NCI-H1417 treated with DMSO at 0.1 percent for 48 hours (cell line): Measurements from ENCODE around the gene SNRNP48.

Experiments used
- DNase-seq: peaks from one replicate; lab custom pipeline; 2025; lab: John Stamatoyannopoulos, UW

SNRNP48 gene

DNA sequence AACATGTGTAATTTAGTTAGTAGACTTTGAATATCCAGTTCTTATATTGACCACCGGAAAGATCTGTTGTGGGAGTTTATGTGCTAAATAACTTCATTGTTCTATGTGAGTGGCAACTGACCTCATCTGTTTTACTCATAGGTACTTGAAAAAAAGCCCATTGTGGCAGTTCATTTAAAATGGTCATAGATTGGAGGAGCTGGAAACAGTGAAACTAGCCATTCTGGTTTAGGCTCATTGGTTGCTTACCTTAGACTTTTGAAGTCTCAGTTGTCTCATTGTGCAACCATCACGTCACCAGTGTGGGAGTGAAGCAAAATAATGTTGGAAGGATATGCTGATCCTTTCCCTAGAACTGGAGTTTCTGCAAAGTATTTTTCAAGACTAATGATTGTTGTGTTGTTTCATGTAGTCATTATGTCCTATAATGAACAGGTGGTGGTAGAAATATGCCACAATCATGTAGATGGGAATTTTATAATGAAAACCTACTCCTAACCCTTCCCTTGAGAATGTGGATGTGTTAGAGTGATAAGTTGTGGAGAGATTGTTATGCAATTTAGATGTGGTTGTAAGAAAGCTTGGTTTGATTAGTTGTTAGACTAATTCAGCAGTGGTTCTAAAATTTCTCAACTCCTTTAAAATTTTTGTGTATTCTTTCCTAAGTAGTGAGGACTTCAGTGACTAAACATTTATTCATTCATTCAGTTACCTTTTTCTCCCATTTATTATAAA is 30.2 kb upstream of the SNRNP48 start:
- no peak for DNase-seq

DNA sequence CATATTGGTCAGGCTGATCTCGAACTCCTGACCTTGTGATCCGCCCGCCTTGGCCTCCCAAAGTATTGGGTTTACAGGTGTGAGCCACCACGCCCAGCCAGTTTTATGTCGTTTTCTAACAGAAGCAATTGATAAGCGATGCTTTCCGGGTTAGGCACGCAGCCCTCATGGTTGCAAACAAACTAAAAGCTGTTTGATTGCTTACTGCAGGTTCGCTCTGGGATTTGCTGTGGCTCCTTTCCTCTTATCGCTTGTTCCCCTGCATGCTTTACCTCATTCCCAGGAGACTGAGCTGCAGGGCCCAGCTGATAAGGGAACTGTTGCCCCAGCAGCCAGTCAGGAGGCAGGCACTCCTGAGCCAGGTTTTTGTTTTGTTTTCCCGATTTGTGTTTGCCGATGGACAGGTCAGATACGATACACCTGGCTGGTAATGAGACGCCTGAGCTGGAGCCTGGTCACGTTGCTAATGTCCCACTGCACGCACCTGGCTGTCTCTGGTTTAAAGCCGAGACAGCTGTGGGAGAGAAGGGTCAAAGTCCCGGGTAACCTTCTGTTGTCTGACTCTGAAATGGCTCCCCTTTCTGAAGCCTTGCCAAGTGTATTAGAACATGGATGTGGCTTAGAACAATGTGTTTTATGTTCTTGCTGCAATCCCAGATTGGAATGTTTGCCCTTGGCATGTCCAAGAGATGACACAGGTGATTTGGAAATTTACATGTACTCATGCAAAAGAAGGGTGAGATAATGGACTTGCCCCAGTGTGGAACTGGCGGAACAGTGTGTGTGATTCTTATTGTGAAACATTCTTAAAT is 28.6 kb upstream of the SNRNP48 start:
- no peak for DNase-seq

DNA sequence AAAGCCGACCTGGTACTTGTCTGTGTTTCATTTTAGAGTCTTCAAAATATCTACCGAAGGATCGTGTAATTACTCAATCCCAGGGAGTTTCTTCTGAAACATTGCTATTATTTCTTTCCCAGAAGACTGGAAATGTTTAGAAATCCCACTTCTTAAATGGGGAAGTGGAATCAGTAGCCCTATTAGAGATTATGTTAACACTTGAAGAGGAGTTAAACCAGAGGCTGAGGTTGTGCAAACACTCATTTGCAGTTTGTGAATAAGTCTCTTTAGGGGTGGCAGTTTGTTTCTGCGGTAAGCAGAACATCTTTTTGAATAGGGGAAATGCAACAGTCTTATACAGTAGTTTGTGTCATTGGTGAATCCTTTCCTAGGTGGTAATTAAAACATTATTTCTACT is 27.2 kb upstream of the SNRNP48 start:
- DNase-seq: no peak

DNA sequence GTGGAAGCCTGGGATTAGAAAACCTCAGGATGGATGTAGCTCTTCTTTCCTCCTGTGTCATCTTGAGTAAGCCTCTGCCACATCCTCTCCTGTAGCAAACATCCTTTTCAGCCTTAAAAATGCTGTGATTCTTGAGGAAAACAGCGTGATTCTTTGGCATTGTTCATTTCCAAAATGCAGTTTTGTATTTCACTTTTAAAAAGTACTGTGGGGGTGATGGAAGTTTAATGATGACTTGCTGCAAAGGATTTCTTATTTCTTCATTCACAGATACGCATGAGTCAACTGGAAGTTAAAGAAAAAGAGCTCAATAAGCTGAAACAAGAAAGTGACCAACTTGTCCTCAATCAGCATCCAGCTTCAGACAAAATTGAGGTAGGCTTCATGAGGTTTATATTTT is 23.9 kb upstream of the SNRNP48 start:
- DNase-seq: no peak

DNA sequence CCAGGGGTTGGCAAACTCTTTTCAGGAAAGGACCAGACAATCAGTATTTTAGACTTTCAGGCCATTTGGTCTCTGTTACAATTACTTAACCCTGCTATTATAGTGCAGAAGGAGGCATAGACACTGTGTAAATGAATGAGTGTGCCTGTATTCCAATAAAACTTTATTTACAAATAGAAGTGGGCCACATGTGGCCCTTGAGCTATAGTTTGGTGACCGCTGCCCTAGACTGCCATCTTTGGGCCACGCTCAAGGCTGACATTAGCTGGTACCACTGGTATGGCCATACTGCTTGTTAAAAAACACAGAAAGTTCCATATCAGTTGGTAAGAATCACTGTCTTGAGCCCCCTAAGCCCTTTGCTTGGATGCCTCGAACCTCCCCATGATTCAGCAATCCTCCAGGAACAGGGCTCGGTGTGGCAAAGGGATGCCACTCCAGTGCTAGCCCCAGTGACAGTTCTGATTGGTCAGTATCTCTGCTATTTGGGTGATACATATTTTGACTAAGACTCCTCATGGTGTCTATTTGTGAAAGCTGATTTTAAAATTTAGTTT is 23.3 kb upstream of the SNRNP48 start:
- no peak for DNase-seq

DNA sequence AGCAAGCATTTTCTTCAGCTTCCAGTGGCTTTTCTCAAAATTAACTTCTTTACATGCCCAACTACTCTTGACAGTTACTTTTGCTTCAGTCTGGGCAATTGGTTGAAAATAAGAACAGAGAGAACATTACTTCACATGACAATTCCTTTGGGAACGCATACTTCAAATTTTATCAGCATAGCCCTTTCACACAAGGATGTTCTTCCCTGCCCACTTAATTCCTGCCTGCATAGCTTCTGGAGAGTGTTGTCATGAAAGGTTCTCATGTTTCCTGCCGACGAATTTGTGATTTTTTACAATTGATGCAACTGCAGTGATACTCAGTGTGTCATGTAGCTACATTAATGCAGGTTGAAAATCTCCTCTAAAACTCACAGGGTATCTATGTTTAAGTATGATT is 22.0 kb upstream of the SNRNP48 start:
- no peak for DNase-seq

DNA sequence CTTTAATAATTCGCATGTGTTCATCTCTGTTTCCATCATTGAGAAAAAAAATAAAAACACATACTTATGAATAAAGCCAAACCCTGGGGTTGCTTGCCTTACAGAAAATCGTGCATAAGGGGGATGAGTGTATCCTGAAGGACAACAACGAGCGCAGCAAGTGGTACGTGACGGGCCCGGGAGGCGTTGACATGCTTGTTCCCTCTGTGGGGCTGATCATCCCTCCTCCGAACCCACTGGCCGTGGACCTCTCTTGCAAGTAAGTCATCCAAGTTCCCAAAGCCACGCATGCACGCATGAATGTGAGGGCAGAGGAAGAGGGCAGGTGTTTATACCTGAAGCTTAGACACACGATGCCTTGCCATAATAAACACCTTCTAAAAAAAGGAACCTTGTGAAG is 20.9 kb upstream of the SNRNP48 start:
- no peak for DNase-seq

DNA sequence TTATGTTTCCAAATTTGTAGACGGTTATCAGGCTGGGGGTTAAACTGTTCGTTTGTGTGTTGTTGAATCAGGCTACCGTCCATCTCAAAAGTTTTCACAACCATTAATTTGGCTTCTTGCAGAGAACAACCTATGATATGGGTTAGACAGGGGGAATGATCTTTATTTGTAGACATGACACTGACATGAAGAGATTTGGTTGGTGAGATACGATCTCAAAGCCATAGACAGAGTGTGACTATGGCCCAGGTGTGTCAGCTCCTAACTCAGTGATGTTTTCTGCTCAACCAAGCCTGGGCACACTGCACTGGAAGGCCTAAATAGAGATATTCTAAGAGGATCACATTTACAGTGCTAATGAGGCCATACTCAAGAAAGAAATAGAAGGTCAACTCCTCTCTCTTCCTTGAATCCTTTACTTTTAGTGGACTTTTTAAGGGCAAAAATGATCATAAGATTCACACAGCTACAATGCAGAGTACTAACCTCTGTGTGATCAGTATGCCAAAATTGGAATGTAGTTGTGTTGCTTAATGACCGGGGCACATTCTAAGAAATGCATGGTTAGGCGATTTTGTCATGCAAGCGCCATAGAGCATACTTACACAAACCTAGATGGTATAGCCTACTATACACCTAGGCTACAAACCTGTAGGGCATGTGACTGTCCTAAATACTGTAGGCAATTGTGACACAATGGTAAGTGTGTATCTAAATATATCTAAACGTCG is 17.6 kb upstream of the SNRNP48 start:
- DNase-seq: no peak

DNA sequence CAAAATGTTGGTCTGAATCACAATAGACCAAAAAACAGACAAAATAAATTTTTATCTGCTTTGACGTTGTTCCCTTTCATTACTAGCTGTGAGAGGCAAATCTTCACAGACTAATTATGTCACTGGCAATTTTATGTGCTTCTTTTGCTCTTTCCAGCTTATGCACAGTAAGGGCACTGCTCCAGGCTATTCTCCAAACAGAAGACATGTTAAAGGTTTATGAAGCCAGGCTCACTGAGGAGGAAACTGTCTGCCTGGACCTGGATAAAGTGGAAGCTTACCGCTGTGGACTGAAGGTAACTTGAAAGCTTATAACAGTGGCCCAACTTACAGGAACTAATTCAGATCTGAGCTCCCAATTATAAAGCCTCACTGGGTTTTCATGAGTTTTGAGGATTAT is 15.5 kb upstream of the SNRNP48 start:
- no peak for DNase-seq

DNA sequence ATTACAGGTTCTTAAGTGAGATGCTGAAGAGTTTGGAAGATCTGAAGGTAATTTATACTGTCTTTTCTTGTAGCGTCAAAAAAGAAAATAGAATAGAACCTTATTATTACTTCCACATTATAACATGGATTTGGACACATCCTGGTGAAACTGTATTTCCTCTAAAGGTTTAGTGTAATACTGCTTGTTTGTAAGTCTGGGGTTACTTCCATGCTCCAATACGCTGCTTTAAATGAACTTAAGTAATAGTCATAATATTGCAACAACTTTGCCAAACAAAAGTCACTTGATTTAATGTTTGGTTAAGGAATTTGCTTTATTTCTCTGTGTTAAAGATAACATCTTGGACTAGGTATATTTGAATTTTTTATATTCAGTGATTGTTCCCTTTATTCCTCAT is 11.5 kb upstream of the SNRNP48 start:
- no peak for DNase-seq

DNA sequence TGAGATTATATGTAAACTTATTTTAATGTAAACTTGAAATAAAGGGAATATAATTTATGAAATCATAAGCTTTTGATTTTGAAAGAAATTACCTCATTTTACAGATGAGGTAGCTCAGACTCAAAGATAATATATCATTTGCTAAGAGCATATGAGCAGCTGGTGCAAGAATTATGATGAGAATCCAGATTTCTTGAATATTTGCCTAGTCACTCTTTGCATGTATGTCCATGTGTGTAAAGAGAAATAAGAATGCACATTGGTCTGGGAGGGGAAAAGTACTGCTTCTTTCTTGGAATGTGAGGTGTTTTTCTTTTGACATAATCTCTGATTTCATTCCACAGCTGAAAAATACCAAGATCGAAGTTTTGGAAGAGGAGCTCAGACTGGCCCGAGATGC is 11.1 kb upstream of the SNRNP48 start:
- DNase-seq: no peak

DNA sequence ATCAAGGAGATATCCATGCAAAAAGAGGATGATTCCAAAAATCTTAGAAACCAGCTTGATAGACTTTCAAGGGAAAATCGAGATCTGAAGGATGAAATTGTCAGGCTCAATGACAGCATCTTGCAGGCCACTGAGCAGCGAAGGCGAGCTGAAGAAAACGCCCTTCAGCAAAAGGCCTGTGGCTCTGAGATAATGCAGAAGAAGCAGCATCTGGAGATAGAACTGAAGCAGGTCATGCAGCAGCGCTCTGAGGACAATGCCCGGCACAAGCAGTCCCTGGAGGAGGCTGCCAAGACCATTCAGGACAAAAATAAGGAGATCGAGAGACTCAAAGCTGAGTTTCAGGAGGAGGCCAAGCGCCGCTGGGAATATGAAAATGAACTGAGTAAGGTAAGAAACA is 10.1 kb upstream of the SNRNP48 start:
- no peak for DNase-seq

DNA sequence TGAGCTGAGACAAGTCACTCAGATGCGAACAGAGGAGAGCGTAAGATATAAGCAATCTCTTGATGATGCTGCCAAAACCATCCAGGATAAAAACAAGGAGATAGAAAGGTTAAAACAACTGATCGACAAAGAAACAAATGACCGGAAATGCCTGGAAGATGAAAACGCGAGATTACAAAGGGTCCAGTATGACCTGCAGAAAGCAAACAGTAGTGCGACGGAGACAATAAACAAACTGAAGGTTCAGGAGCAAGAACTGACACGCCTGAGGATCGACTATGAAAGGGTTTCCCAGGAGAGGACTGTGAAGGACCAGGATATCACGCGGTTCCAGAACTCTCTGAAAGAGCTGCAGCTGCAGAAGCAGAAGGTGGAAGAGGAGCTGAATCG is 9.5 kb upstream of the SNRNP48 start:
- no peak for DNase-seq

DNA sequence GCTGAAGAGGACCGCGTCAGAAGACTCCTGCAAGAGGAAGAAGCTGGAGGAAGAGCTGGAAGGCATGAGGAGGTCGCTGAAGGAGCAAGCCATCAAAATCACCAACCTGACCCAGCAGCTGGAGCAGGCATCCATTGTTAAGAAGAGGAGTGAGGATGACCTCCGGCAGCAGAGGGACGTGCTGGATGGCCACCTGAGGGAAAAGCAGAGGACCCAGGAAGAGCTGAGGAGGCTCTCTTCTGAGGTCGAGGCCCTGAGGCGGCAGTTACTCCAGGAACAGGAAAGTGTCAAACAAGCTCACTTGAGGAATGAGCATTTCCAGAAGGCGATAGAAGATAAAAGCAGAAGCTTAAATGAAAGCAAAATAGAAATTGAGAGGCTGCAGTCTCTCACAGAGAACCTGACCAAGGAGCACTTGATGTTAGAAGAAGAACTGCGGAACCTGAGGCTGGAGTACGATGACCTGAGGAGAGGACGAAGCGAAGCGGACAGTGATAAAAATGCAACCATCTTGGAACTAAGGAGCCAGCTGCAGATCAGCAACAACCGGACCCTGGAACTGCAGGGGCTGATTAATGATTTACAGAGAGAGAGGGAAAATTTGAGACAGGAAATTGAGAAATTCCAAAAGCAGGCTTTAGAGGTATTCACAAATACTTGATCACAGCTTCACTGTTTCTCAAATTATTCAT is 8.9 kb upstream of the SNRNP48 start:
- no peak for DNase-seq

DNA sequence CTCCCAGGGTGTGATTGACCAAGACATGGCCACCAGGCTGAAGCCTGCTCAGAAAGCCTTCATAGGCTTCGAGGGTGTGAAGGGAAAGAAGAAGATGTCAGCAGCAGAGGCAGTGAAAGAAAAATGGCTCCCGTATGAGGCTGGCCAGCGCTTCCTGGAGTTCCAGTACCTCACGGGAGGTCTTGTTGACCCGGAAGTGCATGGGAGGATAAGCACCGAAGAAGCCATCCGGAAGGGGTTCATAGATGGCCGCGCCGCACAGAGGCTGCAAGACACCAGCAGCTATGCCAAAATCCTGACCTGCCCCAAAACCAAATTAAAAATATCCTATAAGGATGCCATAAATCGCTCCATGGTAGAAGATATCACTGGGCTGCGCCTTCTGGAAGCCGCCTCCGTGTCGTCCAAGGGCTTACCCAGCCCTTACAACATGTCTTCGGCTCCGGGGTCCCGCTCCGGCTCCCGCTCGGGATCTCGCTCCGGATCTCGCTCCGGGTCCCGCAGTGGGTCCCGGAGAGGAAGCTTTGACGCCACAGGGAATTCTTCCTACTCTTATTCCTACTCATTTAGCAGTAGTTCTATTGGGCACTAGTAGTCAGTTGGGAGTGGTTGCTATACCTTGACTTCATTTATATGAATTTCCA is 4.6 kb upstream of the SNRNP48 start:
- no peak for DNase-seq

DNA sequence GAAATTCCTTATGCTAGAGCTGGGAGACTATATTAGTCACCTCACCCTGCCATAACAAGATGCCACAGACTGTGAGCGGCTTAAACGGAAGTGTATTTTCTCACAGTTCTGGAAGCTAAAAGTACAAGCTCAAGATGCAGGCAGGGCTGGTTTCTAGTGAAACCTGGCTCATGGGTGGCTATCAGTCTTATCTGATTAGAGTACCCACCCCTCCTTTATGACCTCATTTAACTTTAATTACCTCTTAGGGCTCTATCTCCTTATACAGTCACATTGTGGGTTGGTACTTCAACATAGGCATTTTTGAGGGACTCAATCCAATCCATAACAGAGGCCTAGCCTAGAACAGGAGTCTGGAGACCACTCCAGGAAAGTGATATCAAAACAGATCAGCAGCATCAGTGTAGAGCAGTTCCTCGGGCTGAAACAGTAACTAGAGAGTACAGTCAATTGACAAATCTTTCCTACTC is 2.3 kb upstream of the SNRNP48 start:
- DNase-seq: no peak

DNA sequence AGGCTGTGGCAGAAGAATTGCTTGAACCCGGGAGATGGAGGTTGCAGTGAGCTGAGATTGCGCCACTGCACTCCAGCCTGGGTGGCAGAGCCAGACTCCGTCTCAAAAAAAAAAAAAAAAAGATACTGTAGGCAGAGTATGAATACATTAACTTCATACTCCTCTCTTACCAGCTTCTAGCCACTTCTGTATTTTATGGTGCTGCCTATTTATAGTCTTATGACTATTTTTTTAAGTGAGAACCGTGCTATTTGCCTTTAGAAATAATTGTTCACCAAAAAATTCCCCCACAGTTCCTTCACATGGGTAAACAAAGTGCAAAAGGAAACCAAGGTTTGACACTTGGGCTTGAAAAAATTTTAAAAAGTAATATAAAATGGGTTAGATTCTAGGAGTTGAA is 1.5 kb upstream of the SNRNP48 start:
- no peak for DNase-seq

DNA sequence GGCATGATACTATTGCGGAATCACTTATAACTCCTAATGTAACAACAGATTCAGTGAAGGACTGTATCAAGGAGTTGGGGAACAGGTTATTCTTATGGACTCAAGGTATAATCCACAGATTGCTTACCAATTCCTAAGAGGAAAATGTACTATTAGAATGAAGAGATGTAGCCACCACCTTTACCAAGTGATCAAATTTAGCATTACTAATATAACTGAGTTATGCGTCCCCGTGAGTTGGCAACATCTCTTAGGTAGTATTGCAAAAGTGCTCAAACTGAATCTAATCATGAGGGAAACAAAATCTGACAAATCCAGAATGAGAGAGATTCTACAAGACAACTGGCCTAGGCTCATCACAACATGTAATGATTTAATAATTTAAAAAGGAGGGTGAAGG is 777 bp upstream of the SNRNP48 start:
- no peak for DNase-seq

DNA sequence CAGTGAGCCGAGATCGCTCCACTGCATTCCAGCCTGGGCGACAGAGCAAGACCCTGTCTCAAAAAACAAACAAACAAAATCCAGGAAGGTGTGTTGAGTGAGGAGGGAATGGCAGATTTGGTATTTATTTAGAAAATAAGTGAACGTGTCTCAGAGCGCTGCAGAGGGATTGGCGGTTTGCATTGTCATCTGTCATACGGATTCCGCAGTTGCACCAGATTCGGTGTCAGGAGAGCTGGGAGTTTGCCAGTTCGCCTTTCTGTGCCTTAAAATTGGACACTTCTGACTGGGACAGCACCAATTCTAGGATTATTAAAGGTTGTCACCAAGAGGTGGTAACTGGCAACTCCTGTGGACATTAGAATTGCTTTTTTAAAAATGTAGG is 912 bp downstream of the SNRNP48 start:
- DNase-seq: no peak

DNA sequence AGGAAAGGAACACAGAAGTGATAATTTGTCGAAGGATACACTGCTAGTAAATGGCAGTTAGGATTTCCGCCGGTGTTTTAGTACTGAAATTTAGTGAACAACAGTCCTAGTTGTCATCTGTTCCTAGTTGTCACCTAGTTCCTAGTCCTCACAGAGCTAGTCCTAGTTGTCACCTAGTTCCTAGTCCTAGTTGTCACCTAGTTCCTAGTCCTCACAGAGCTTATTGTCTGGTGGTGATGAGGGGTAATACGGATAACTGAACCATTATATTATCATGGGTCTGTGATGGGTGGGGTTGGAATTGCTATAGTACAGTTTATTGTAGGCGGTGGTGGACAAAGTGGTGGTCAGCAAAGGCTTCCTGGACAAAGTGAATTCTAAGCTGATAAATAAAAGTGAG is 1.8 kb downstream of the SNRNP48 start:
- no peak for DNase-seq

DNA sequence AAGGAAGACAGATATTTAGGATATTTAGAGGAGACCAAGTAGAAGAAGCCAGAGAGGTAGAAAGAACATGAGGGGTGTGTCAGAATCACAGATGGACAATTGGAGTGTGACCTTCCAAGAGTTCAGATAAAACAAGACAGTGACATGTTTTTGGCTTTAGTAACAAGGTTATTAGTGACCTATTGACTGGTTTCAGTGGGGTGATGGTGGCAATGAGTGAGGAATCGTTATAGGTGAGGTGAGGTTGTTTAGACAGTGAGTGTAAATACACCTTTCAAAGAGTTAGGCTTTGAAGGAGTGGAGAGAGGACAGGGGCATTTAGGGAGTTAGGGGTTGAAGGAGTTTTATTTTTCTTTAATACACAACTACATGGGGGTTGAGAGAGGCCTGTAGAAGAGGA is 3.2 kb downstream of the SNRNP48 start:
- no peak for DNase-seq
